ENCODE results near the gene GPATCH2L.

Gene GPATCH2L

DNA sequence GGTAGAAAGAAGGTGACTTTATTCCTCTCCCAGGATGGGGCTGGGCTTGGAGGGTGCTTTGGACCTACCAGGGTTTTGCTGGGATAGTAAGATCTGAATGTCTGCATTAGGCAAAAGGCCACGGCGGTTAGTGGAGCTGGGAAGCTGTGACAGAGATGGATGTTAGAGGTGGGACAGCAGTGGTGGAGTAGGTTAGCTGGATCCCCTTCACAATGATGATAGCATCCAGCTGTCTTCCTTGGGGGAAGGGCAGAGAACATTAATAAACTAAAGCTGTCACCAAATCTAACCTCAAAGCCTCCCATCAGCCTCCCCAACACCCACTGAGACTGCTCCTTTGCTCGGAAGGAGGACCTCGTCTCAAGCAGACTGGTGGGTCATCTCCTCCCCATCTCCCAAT is 104.8 kb downstream of the GPATCH2L start:
- no peak for DNase-seq (ENCODE audit: low read depth in 3 of 3, low spot score in 1 of 3)

DNA sequence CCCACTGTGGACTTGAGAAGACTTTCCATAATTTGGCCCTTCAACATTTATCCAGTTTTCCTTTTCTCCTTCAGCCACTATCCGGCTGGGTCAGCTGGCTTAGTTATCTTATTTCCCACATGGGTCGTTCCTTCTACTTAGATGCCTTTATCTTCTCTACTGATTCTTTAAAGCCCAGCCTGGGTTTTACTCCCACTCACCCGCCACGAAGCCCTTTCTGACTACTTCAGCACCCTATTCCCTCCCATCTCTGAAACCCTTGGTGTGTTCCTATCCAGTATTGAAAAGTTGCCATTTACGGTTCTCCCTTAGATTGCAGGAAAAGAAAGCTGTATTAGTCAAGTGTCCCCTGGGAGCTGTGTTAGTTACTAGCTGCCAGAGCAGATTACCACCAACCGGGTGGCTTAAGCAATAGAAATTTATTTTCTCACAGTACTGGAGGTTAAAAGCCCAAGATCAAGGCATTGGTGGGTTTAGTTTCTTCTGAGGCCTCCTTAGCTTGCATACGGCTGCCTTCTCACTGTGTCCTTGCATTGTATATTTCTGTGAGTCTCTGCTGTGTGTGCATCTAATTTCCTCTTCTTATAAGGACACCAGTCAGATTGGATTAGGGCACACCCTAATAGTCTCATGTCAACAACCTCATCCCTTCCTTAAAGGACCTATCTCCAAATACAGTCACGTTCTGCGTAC is 105.5 kb downstream of the GPATCH2L start:
- no peak for DNase-seq (ENCODE audit: low read depth in 3 of 3, low spot score in 1 of 3)

- DNase-seq (ENCODE audit: low read depth in 3 of 3, low spot score in 1 of 3) = no peak
These were observed 106.2 kb downstream of the GPATCH2L start for GRCh38 chr14:76257842-76258397.

GRCh38 chr14:76259029-76259735 is 107.5 kb downstream of the GPATCH2L start:
- DNase-seq (ENCODE audit: low read depth in 3 of 3, low spot score in 1 of 3) = no peak

GRCh38 chr14:76260749-76261148 is 109.0 kb downstream of the GPATCH2L start:
- no peak for DNase-seq (ENCODE audit: low read depth in 3 of 3, low spot score in 1 of 3)

DNA sequence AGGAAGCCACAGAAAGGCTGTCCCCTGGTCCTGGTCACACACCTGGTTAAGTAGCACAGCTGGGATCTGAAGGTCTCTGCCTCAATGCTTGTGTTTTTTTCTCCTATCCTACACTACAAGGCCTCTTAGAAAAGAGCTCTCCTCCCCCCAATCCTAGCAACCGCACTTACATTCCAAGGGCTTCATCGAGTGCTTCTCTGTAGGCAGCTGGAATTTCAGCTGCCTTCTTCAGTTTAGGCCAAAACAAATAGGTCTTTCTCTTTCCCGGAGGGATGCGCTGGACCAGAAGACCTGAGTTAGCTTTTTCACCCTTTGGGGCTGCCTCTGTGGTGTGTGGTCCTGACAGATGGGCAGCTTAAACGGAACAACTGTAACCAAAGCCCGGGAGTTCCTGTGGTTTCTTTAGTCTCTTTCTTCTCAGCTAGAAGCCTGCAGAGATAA is 109.7 kb downstream of the GPATCH2L start:
- no peak for DNase-seq (ENCODE audit: low read depth in 3 of 3, low spot score in 1 of 3)

DNA sequence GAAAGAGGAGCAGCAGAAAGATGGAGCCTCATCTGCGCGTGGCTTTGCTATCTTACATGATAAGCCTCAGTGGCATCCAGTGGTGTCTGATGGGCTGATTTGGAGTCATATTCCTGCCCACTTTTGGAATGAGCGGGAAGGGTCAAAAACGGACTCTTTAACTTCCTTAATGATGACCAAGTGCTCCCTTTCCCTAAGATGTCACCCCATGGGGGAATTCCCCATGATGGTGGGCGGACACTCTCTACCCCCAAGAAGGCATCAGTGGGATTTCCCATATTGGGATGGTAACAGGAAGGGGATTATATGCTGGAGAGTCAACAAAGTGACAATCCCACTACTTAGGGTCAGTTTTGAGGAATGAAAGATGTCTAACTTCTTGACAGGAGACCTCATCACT is 110.9 kb downstream of the GPATCH2L start:
- no peak for DNase-seq (ENCODE audit: low read depth in 3 of 3, low spot score in 1 of 3)
